Activated T-cell treated with anti-CD3 and anti-CD28 coated beads for 1 hour (primary cell): ENCODE results near the gene ASB7.

ENCODE experiments used
- DNase-seq: peaks from one replicate; pipeline ENCODE4 v3.0.0-alpha.2; 2020; ENCODE audit warnings: low read depth

The ASB7 gene

GRCh38 chr15:100686725-100687473 is 84.5 kb downstream of the ASB7 start:
- DNase-seq, result no peak

- DNase-seq, result no peak
Observed at GRCh38 chr15:100687582-100688141, 85.3 kb downstream of the ASB7 start.

- DNase-seq, result no peak
Observed at GRCh38 chr15:100688549-100689120, 86.2 kb downstream of the ASB7 start.

- DNase-seq, result no peak
Observed at GRCh38 chr15:100689131-100689899, 86.9 kb downstream of the ASB7 start.

GRCh38 chr15:100690032-100690794 is 87.8 kb downstream of the ASB7 start:
- DNase-seq, result no peak

- no peak for DNase-seq
Observed at GRCh38 chr15:100690795-100691158, 88.4 kb downstream of the ASB7 start.

- DNase-seq, result no peak
Observed at GRCh38 chr15:100691321-100691720, 88.9 kb downstream of the ASB7 start.

- no peak for DNase-seq
Observed at GRCh38 chr15:100692246-100692645, 89.9 kb downstream of the ASB7 start.

- no peak for DNase-seq
Observed at GRCh38 chr15:100692671-100693070, 90.3 kb downstream of the ASB7 start.

GRCh38 chr15:100693451-100693850 is 91.1 kb downstream of the ASB7 start:
- DNase-seq, result no peak

- DNase-seq, result no peak
Observed at GRCh38 chr15:100694381-100695021, 92.1 kb downstream of the ASB7 start.

GRCh38 chr15:100695048-100695447 is 92.7 kb downstream of the ASB7 start:
- DNase-seq, result no peak

- no peak for DNase-seq
Observed at GRCh38 chr15:100696452-100696851, 94.1 kb downstream of the ASB7 start.
